ENCODE data around the gene PLOD3.

The PLOD3 gene

GRCh38 chr7:101169110-101169837 is 48.1 kb downstream of the PLOD3 start:
- TF ChIP-seq TCF12 (IDR thresholded peaks at IDR 0.05; ENCODE audit: low read depth): no peak

- TF ChIP-seq TCF12 (IDR thresholded peaks at IDR 0.05; ENCODE audit: low read depth) (no peak), FOXM1 (IDR thresholded peaks at IDR 0.05; ENCODE audit: borderline replicate concordance, low read depth) (no peak), TAF1 (IDR thresholded peaks at IDR 0.05; ENCODE audit: low read depth) (no peak), EP300 (IDR thresholded peaks at IDR 0.05; ENCODE audit: borderline replicate concordance) (no peak), MAX (IDR thresholded peaks at IDR 0.05) (no peak), NFIC (IDR thresholded peaks at IDR 0.05) (no peak), REST (IDR thresholded peaks at IDR 0.05; ENCODE audit: low read depth) (no peak), TEAD4 (IDR thresholded peaks at IDR 0.05) (no peak), CEBPB (IDR thresholded peaks at IDR 0.05) (no peak), USF1 (IDR thresholded peaks at IDR 0.05) (no peak), YY1 (IDR thresholded peaks at IDR 0.05; ENCODE audit: low read depth) (no peak), EGR1 (IDR thresholded peaks at IDR 0.05) (no peak), CREB1 (IDR thresholded peaks at IDR 0.05; ENCODE audit: low read depth) (no peak), RAD21 (IDR thresholded peaks at IDR 0.05; ENCODE audit: low read depth) (no peak), ZBTB7A (IDR thresholded peaks at IDR 0.05; ENCODE audit: low read depth) (no peak)
Observed at GRCh38 chr7:101168412-101169049, 48.9 kb downstream of the PLOD3 start.

GRCh38 chr7:101167645-101168411 is 49.6 kb downstream of the PLOD3 start:
- no peak for TF ChIP-seq TCF12 (IDR thresholded peaks at IDR 0.05; ENCODE audit: low read depth)
- TF ChIP-seq TEAD4 (IDR thresholded peaks at IDR 0.05): no peak
- TF ChIP-seq CREB1 (IDR thresholded peaks at IDR 0.05; ENCODE audit: low read depth): no peak

- TF ChIP-seq USF1 (IDR thresholded peaks at IDR 0.05): no peak
Observed at GRCh38 chr7:101166909-101167644, 50.3 kb downstream of the PLOD3 start.

- TF ChIP-seq ZBTB7A (IDR thresholded peaks at IDR 0.05; ENCODE audit: low read depth) (no peak), TCF12 (IDR thresholded peaks at IDR 0.05; ENCODE audit: low read depth) (no peak), REST (IDR thresholded peaks at IDR 0.05; ENCODE audit: low read depth) (no peak), TEAD4 (IDR thresholded peaks at IDR 0.05) (no peak), MAX (IDR thresholded peaks at IDR 0.05) (no peak), EGR1 (IDR thresholded peaks at IDR 0.05) (no peak), CEBPB (IDR thresholded peaks at IDR 0.05) (no peak), TAF1 (IDR thresholded peaks at IDR 0.05; ENCODE audit: low read depth) (no peak), USF1 (IDR thresholded peaks at IDR 0.05) (no peak), YY1 (IDR thresholded peaks at IDR 0.05; ENCODE audit: low read depth) (no peak), RAD21 (IDR thresholded peaks at IDR 0.05; ENCODE audit: low read depth) (no peak), NFIC (IDR thresholded peaks at IDR 0.05) (no peak), CREB1 (IDR thresholded peaks at IDR 0.05; ENCODE audit: low read depth) (no peak), FOXM1 (IDR thresholded peaks at IDR 0.05; ENCODE audit: borderline replicate concordance, low read depth) (no peak), EP300 (IDR thresholded peaks at IDR 0.05; ENCODE audit: borderline replicate concordance) (no peak)
Observed at GRCh38 chr7:101166648-101166908, 50.8 kb downstream of the PLOD3 start.
